ENCODE measurements around the gene PSD2. TPM values are rescaled to one million over a fixed set of nuclear protein-coding genes. Genes with fewer than 3 reads are reported as not detected.

PSD2 gene
- polyA plus RNA-seq, 3 donors: not detected

GRCh38 chr5:139807647-139808030, 12.0 kb downstream of the PSD2 start:
- intact Hi-C loops (cut with micrococcal nuclease): no loop called here
- no peaks in the 10 kb centered on the region for H3K36me3 Mint-ChIP-seq
- no peak for DNase-seq
- Histone ChIP-seq H3K36me3 (replicated peaks in 1 of 2; ENCODE audit: control insufficient read depth in 1 of 2, insufficient read depth in 2 of 2, low read length in 2 of 2) (no peaks in the 10 kb centered on the region), H3K4me3 (replicated peaks in 1 of 3; ENCODE audit: low read depth in 2 of 3, low read length in 3 of 3) (no peak overlapping the region), H3K9ac (ENCODE audit: insufficient read depth, low read length, poor library complexity, severe bottlenecking) (no peak overlapping the region), H3K4me1 (ENCODE audit: control insufficient read depth in 1 of 2, insufficient read depth in 2 of 2, low read length in 2 of 2) (no peaks in the 10 kb centered on the region), H3K27me3 (ENCODE audit: control insufficient read depth in 2 of 2, insufficient read depth in 2 of 2, low read length in 2 of 2) (no peaks in the 10 kb centered on the region), H2AFZ (ENCODE audit: insufficient read depth, low read depth, low read length, poor library complexity, severe bottlenecking) (no peak overlapping the region), H3K4me2 (replicated peaks; ENCODE audit: extremely low read depth, low read length, poor library complexity, severe bottlenecking) (no peak overlapping the region), H4K20me1 (ENCODE audit: insufficient read depth, low read length) (no peaks in the 10 kb centered on the region), H3K9me3 (replicated peaks in 1 of 2; ENCODE audit: control insufficient read depth in 1 of 2, insufficient read depth in 1 of 2, low read length in 2 of 2) (no peaks in the 10 kb centered on the region), H3K79me2 (ENCODE audit: insufficient read depth, low read length) (no peaks in the 10 kb centered on the region), H3K27ac (ENCODE audit: low read depth in 1 of 2, low read length in 2 of 2) (no peak overlapping the region)
- H3K27me3 Mint-ChIP-seq (ENCODE audit: low read depth in 3 of 3): peaks cover 4 to 17% (median 12%) of the 10 kb centered on the region in 3 donors
- no peak overlapping the region for H3K4me3 Mint-ChIP-seq
- TF ChIP-seq, protein P1, sequence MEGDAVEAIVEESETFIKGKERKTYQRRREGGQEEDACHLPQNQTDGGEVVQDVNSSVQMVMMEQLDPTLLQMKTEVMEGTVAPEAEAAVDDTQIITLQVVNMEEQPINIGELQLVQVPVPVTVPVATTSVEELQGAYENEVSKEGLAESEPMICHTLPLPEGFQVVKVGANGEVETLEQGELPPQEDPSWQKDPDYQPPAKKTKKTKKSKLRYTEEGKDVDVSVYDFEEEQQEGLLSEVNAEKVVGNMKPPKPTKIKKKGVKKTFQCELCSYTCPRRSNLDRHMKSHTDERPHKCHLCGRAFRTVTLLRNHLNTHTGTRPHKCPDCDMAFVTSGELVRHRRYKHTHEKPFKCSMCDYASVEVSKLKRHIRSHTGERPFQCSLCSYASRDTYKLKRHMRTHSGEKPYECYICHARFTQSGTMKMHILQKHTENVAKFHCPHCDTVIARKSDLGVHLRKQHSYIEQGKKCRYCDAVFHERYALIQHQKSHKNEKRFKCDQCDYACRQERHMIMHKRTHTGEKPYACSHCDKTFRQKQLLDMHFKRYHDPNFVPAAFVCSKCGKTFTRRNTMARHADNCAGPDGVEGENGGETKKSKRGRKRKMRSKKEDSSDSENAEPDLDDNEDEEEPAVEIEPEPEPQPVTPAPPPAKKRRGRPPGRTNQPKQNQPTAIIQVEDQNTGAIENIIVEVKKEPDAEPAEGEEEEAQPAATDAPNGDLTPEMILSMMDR (IDR thresholded peaks at IDR 0.05): no peak
- H3K27ac Mint-ChIP-seq: no peak overlapping the region
- no CpG with 5 or more reads among the region's 6 CpGs for WGBS (ENCODE audit: insufficient coverage)
- H3K4me1 Mint-ChIP-seq: no peaks in the 10 kb centered on the region
- H3K9me3 Mint-ChIP-seq: no peaks in the 10 kb centered on the region

GRCh38 chr5:139808481-139809330, 13.1 kb downstream of the PSD2 start:
- Histone ChIP-seq H3K4me3 (replicated peaks in 1 of 3; ENCODE audit: low read depth in 2 of 3, low read length in 3 of 3) (no peak overlapping the region), H2AFZ (ENCODE audit: insufficient read depth, low read depth, low read length, poor library complexity, severe bottlenecking) (no peak overlapping the region), H3K27me3 (ENCODE audit: control insufficient read depth in 2 of 2, insufficient read depth in 2 of 2, low read length in 2 of 2) (no peaks in the 10 kb centered on the region), H3K27ac (ENCODE audit: low read depth in 1 of 2, low read length in 2 of 2) (no peak overlapping the region), H3K4me1 (ENCODE audit: control insufficient read depth in 1 of 2, insufficient read depth in 2 of 2, low read length in 2 of 2) (no peaks in the 10 kb centered on the region), H3K4me2 (replicated peaks; ENCODE audit: extremely low read depth, low read length, poor library complexity, severe bottlenecking) (no peak overlapping the region), H3K79me2 (ENCODE audit: insufficient read depth, low read length) (no peaks in the 10 kb centered on the region), H3K36me3 (replicated peaks in 1 of 2; ENCODE audit: control insufficient read depth in 1 of 2, insufficient read depth in 2 of 2, low read length in 2 of 2) (no peaks in the 10 kb centered on the region), H3K9me3 (replicated peaks in 1 of 2; ENCODE audit: control insufficient read depth in 1 of 2, insufficient read depth in 1 of 2, low read length in 2 of 2) (no peaks in the 10 kb centered on the region), H4K20me1 (ENCODE audit: insufficient read depth, low read length) (no peaks in the 10 kb centered on the region), H3K9ac (ENCODE audit: insufficient read depth, low read length, poor library complexity, severe bottlenecking) (no peak overlapping the region)
- H3K27me3 Mint-ChIP-seq (ENCODE audit: low read depth in 3 of 3): peaks cover 4 to 14% (median 10%) of the 10 kb centered on the region in 3 donors
- H3K9me3 Mint-ChIP-seq: no peaks in the 10 kb centered on the region
- H3K27ac Mint-ChIP-seq: no peak overlapping the region
- TF ChIP-seq, protein P1 (IDR thresholded peaks at IDR 0.05): no peak
- no peaks in the 10 kb centered on the region for H3K36me3 Mint-ChIP-seq
- no peak for DNase-seq
- WGBS (ENCODE audit: insufficient coverage): 34% methylated on average over 10 of the region's 19 CpGs
- intact Hi-C loops (cut with micrococcal nuclease): no loop called here
- no peak overlapping the region for H3K4me3 Mint-ChIP-seq
- no peaks in the 10 kb centered on the region for H3K4me1 Mint-ChIP-seq
